GM23338 (cell line): ENCODE results near the gene VCL. TPM values are rescaled to one million over a fixed set of nuclear protein-coding genes. Genes with fewer than 3 reads are reported as not detected.
"Not testable (repeated sequence)": the region's sequence is repeated elsewhere in the genome, so short reads cannot be mapped to it uniquely, and the experiment has no call there.

Source experiments
- ATAC-seq: fragments of 200-7000 bp; cut with Tn5 transposase; 3 replicates; pipeline ENCODE4 v1.9.1; 2020
- DNase-seq: peaks from one replicate; pipeline ENCODE4 v3.0.0-alpha.2; 2015; ENCODE audit warnings: low spot score
- H2AFZ ChIP-seq: fragments of 200-600 bp; sonication (generic); 2 replicates; pipeline ENCODE4 v1.8.0; 2016; ENCODE audit warnings: antibody characterized with exemption, mild to moderate bottlenecking, moderate library complexity
- H3F3A ChIP-seq: fragments of 200-600 bp; sonication (generic); replicated peaks from 2 replicates; pipeline ENCODE4 v1.8.0; 2017; ENCODE audit warnings: antibody characterized with exemption, mixed run types, low read depth
- H3K27ac ChIP-seq: fragments of 200-600 bp; sonication (generic); 2 replicates; pipeline ENCODE4 v1.6.1; 2016; ENCODE audit warnings: low read depth
- H3K27me3 ChIP-seq: fragments of 200-600 bp; sonication (generic); 2 replicates; pipeline ENCODE4 v1.8.0; 2016; ENCODE audit warnings: mild to moderate bottlenecking, mixed run types, moderate library complexity; ENCODE audit not compliant: insufficient read depth
- H3K36me3 ChIP-seq: fragments of 200-600 bp; sonication (generic); 2 replicates; pipeline ENCODE4 v1.8.0; 2016; ENCODE audit warnings: mild to moderate bottlenecking; ENCODE audit not compliant: insufficient read depth
- H3K4me1 ChIP-seq: fragments of 200-600 bp; sonication (generic); 2 replicates; pipeline ENCODE4 v1.8.0; 2016; ENCODE audit warnings: mild to moderate bottlenecking, moderate library complexity; ENCODE audit not compliant: insufficient read depth
- H3K4me2 ChIP-seq: fragments of 200-600 bp; sonication (generic); 2 replicates; pipeline ENCODE4 v1.7.1; 2017; ENCODE audit warnings: mixed run types
- H3K4me3 ChIP-seq: fragments of 200-600 bp; sonication (generic); 2 replicates; pipeline ENCODE4 v1.6.1; 2016; ENCODE audit warnings: mixed run types
- H3K79me2 ChIP-seq: fragments of 200-600 bp; sonication (generic); replicated peaks from 2 replicates; pipeline ENCODE4 v1.8.0; 2017; ENCODE audit warnings: mild to moderate bottlenecking; ENCODE audit not compliant: insufficient read depth
- H3K9me2 ChIP-seq: fragments of 200-600 bp; sonication (generic); 2 replicates; pipeline ENCODE4 v1.8.0; 2017; ENCODE audit not compliant: insufficient read depth
- H4K20me1 ChIP-seq: fragments of 200-600 bp; sonication (generic); replicated peaks from 2 replicates; pipeline ENCODE4 v1.8.0; 2017; ENCODE audit warnings: mild to moderate bottlenecking; ENCODE audit not compliant: insufficient read depth
- H3K27ac Mint-ChIP-seq: 2 replicates; pipeline ENCODE4 v1.8.0; 2020; ENCODE audit warnings: inconsistent platforms, mild to moderate bottlenecking, moderate library complexity, mixed read lengths
- H3K27me3 Mint-ChIP-seq: 3 replicates; pipeline ENCODE4 v1.8.0; 2022; ENCODE audit warnings: low read depth, mild to moderate bottlenecking, moderate library complexity, mixed read lengths, inconsistent platforms; ENCODE audit not compliant: insufficient read depth, poor library complexity
- H3K36me3 Mint-ChIP-seq: 3 replicates; pipeline ENCODE4 v1.8.0; 2021; ENCODE audit warnings: low read depth, mild to moderate bottlenecking, inconsistent platforms, moderate library complexity, mixed read lengths
- H3K4me1 Mint-ChIP-seq: 3 replicates; pipeline ENCODE4 v1.8.0; 2020; ENCODE audit warnings: mild to moderate bottlenecking, inconsistent platforms, mixed read lengths
- H3K4me3 Mint-ChIP-seq: 3 replicates; pipeline ENCODE4 v1.8.0; 2021; ENCODE audit warnings: moderate library complexity, mild to moderate bottlenecking, inconsistent platforms, mixed read lengths
- H3K9me3 Mint-ChIP-seq: 3 replicates; pipeline ENCODE4 v1.8.0; 2020; ENCODE audit warnings: moderate library complexity, mild to moderate bottlenecking, inconsistent platforms, mixed read lengths
- CREB1 ChIP-seq: fragments of 250-450 bp; sonication (Bioruptor Pico); IDR thresholded peaks from 2 replicates; pipeline ENCODE4 v1.5.0; 2020; ENCODE audit warnings: low read depth, mild to moderate bottlenecking, moderate library complexity
- CTCF ChIP-seq, 2 experiments: fragments of 200-600 bp in 1 of 2; sonication (generic) in 1 of 2; conservative IDR thresholded peaks; 2 replicates each; pipeline versions ENCODE4 v1.5.1 to v1.6.1; 2016 to 2017; ENCODE audit warnings: antibody characterized with exemption in 2 of 2, low read depth in 2 of 2, mild to moderate bottlenecking in 2 of 2, moderate library complexity in 1 of 2
- ETS1 ChIP-seq: IDR thresholded peaks from 2 replicates; pipeline ENCODE4 v1.6.1; 2016; ENCODE audit warnings: antibody characterized with exemption
- JUNB ChIP-seq: IDR thresholded peaks from one replicate; pipeline ENCODE4 v1.6.1; 2016; ENCODE audit warnings: antibody characterized with exemption; ENCODE audit not compliant: unreplicated experiment
- REST ChIP-seq: IDR thresholded peaks from one replicate; pipeline ENCODE4 v1.6.1; 2018; ENCODE audit warnings: antibody characterized with exemption; ENCODE audit not compliant: unreplicated experiment
- STAT1 ChIP-seq: IDR thresholded peaks from one replicate; pipeline ENCODE4 v1.6.1; 2016; ENCODE audit warnings: antibody characterized with exemption; ENCODE audit not compliant: unreplicated experiment
- ZNF331 ChIP-seq: fragments of 250-450 bp; sonication (Bioruptor Pico); IDR thresholded peaks from 2 replicates; pipeline ENCODE4 v1.5.0; 2020; ENCODE audit warnings: low read depth, mild to moderate bottlenecking, moderate library complexity
- polyA plus RNA-seq: library from polyadenylated mRNA; unstranded; fragments of >200 nt; fragmentation: Nextera tagmentation; extraction: Ambion mirVana; gene quantifications from 2 replicates; pipeline ENCODE4 v1.2.1, GENCODE V29; 2016
- total RNA-seq: library from RNA; depleted of rRNA; stranded (reverse); fragments of >200 nt; shearing (Covaris generic); gene quantifications from 2 replicates; pipeline ENCODE4 v1.2.3, GENCODE V29; 2014

Gene VCL
- total and polyA plus RNA-seq, 2 experiments from 2014 or later = 60.7 to 254 TPM

DNA sequence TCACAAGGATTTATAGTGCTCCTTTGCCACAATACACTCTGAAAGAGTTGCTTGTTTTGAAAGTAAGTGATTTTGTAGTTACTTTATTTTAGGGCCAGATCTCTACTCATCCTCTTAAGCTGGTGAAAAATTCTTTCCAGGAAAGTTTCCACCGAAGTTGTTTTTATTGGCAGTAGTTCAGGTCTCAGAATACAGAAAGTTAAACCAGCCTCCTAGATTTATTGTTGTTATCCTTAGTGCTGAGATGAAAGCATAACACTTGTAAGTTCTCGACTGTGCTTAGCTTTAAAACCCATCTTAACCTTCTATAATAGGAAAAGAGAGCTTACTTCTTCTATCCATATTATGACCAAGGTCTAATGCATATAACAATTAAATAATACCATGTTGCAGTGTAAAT is 147.2 kb downstream of the VCL start:
- TF ChIP-seq ZNF331 (CRISPR knock-in tag) (no peak), CTCF (conservative IDR thresholded peaks at IDR 0.05; ENCODE audit: low read depth in 2 of 2) (no peak), STAT1 (no peak), ETS1 (no peak), CREB1 (CRISPR knock-in tag) (no peak), REST (no peak), JUNB (no peak)
- H3K27me3 Mint-ChIP-seq = peaks cover 2% of the 10 kb centered on the region
- no peaks in the 10 kb centered on the region for H3K9me3 Mint-ChIP-seq
- ATAC-seq = no peak
- H3K36me3 ChIP-seq = no peaks in the 10 kb centered on the region
- no peak overlapping the region for H3K27ac ChIP-seq
- H4K20me1 ChIP-seq = peaks cover 7% of the 10 kb centered on the region; the same call in 1 of the 2 replicates
- H3K9me2 ChIP-seq = no peaks in the 10 kb centered on the region
- no peak overlapping the region for H2AFZ ChIP-seq
- no peak overlapping the region for H3K4me2 ChIP-seq
- H3K4me3 ChIP-seq = no peak overlapping the region
- no peaks in the 10 kb centered on the region for H3F3A ChIP-seq
- no peaks in the 10 kb centered on the region for H3K27me3 ChIP-seq
- H3K4me1 Mint-ChIP-seq = peaks cover 5% of the 10 kb centered on the region; the same call in 2 of the 3 replicates
- H3K4me3 Mint-ChIP-seq = no peak overlapping the region
- H3K4me1 ChIP-seq = peaks cover 9% of the 10 kb centered on the region; the same call in 1 of the 2 replicates
- DNase-seq = no peak
- H3K79me2 ChIP-seq = peaks cover 85% of the 10 kb centered on the region
- no peak overlapping the region for H3K27ac Mint-ChIP-seq
- peaks cover 6% of the 10 kb centered on the region; the same call in 2 of the 3 replicates for H3K36me3 Mint-ChIP-seq

- not testable (repeated sequence) for H3K9me2 ChIP-seq, H3K4me2 ChIP-seq, H4K20me1 ChIP-seq, H3F3A ChIP-seq, H3K9me3 Mint-ChIP-seq, H3K27me3 ChIP-seq, H2AFZ ChIP-seq, H3K36me3 ChIP-seq, ATAC-seq, H3K27ac Mint-ChIP-seq, H3K27me3 Mint-ChIP-seq, DNase-seq, H3K4me1 ChIP-seq, H3K27ac ChIP-seq, H3K4me3 Mint-ChIP-seq, H3K4me1 Mint-ChIP-seq, H3K36me3 Mint-ChIP-seq, H3K4me3 ChIP-seq
- H3K79me2 ChIP-seq = peaks cover 81% of the 10 kb centered on the region
Measured at GRCh38 chr10:74146980-74147379, 149.1 kb downstream of the VCL start.
